SK-N-SH treated with all-trans-retinoic acid at 6 μM for 48 hours (cell line): ENCODE measurements around the gene KCNT2.

ENCODE experiments used
- ATAC-seq: fragments of 200-7000 bp; cut with Tn5 transposase; 3 replicates; pipeline ENCODE4 v1.9.1; 2020; ENCODE audit warnings: mild to moderate bottlenecking, moderate library complexity
- ARNTL ChIP-seq: fragments of 450-650 bp; formaldehyde crosslinking; IDR thresholded peaks from 2 replicates; pipeline ENCODE4 v1.5.0; 2020; ENCODE audit warnings: low read depth, mild to moderate bottlenecking, moderate library complexity, borderline replicate concordance
- BACH2 ChIP-seq: fragments of 250-450 bp; sonication (Bioruptor Pico); IDR thresholded peaks from 2 replicates; pipeline ENCODE4 v1.9.0; 2021; ENCODE audit warnings: mild to moderate bottlenecking, borderline replicate concordance
- CSDC2 ChIP-seq: fragments of 250-450 bp; sonication (Bioruptor Pico); IDR thresholded peaks from 2 replicates; pipeline ENCODE4 v1.5.0; 2020; ENCODE audit warnings: mild to moderate bottlenecking, moderate library complexity
- ISL1 ChIP-seq: fragments of 250-450 bp; sonication (Bioruptor Pico); IDR thresholded peaks from 2 replicates; pipeline ENCODE4 v2.1.2; 2022; ENCODE audit warnings: mild to moderate bottlenecking, moderate library complexity
- OSR1 ChIP-seq: fragments of 250-450 bp; sonication (Bioruptor Pico); IDR thresholded peaks from 2 replicates; pipeline ENCODE4 v1.8.0; 2022; ENCODE audit warnings: moderate library complexity, mild to moderate bottlenecking, inconsistent platforms
- PPARA ChIP-seq: fragments of 250-450 bp; sonication (Bioruptor Pico); IDR thresholded peaks from 2 replicates; pipeline ENCODE4 v1.5.0; 2020; ENCODE audit warnings: mild to moderate bottlenecking, borderline replicate concordance
- RARB ChIP-seq: fragments of 250-450 bp; sonication (Bioruptor Pico); IDR thresholded peaks from 2 replicates; pipeline ENCODE4 v1.8.0; 2021; ENCODE audit warnings: mild to moderate bottlenecking, moderate library complexity
- SNAI2 ChIP-seq: fragments of 250-450 bp; sonication (Bioruptor Pico); IDR thresholded peaks from 2 replicates; pipeline ENCODE4 v1.5.0; 2020; ENCODE audit warnings: mild to moderate bottlenecking, moderate library complexity
- TCF4 ChIP-seq: fragments of 250-450 bp; sonication (Bioruptor Pico); IDR thresholded peaks from 2 replicates; pipeline ENCODE4 v1.8.0; 2021; ENCODE audit warnings: mild to moderate bottlenecking, moderate library complexity, borderline replicate concordance
- TOX ChIP-seq: fragments of 250-450 bp; sonication (Bioruptor Pico); IDR thresholded peaks from 2 replicates; pipeline ENCODE4 v1.8.0; 2021; ENCODE audit warnings: mild to moderate bottlenecking, moderate library complexity, borderline replicate concordance
- ZC3H10 ChIP-seq: fragments of 250-450 bp; sonication (Bioruptor Pico); IDR thresholded peaks from 2 replicates; pipeline ENCODE4 v1.5.1; 2021; ENCODE audit warnings: mild to moderate bottlenecking, moderate library complexity
- ZFP3 ChIP-seq: fragments of 250-450 bp; sonication (Bioruptor Pico); IDR thresholded peaks from 2 replicates; pipeline ENCODE4 v1.5.0; 2020; ENCODE audit warnings: mild to moderate bottlenecking, moderate library complexity
- ZNF565 ChIP-seq: fragments of 450-650 bp; formaldehyde crosslinking; conservative IDR thresholded peaks from 2 replicates; pipeline ENCODE4 v1.5.0; 2020; ENCODE audit warnings: low read depth, mild to moderate bottlenecking, moderate library complexity
- ZNF8 ChIP-seq: fragments of 450-650 bp; formaldehyde crosslinking; IDR thresholded peaks from 2 replicates; pipeline ENCODE4 v1.5.0; 2020; ENCODE audit warnings: mild to moderate bottlenecking, moderate library complexity
- TF ChIP-seq, protein P1 (sequence below): fragments of 250-450 bp; sonication (Bioruptor Pico); IDR thresholded peaks from 2 replicates; pipeline ENCODE4 v1.8.0; 2021; ENCODE audit warnings: low read depth, mild to moderate bottlenecking, moderate library complexity, borderline replicate concordance
- TF ChIP-seq, protein P2 (sequence below): fragments of 250-450 bp; sonication (Bioruptor Pico); IDR thresholded peaks from 2 replicates; pipeline ENCODE4 v1.5.1; 2020; ENCODE audit warnings: low read depth, mild to moderate bottlenecking, moderate library complexity
- TF ChIP-seq, protein P3 (sequence below): fragments of 250-450 bp; sonication (Bioruptor Pico); IDR thresholded peaks from 2 replicates; pipeline ENCODE4 v1.8.0; 2020; ENCODE audit warnings: mild to moderate bottlenecking, moderate library complexity, borderline replicate concordance
- TF ChIP-seq, protein P4 (sequence below): fragments of 250-450 bp; sonication (Bioruptor Pico); IDR thresholded peaks from 2 replicates; pipeline ENCODE4 v1.5.0; 2020; ENCODE audit warnings: mild to moderate bottlenecking, moderate library complexity
- TF ChIP-seq, protein P5 (sequence below): fragments of 250-450 bp; sonication (Bioruptor Pico); IDR thresholded peaks from 2 replicates; pipeline ENCODE4 v1.5.1; 2021; ENCODE audit warnings: mild to moderate bottlenecking, moderate library complexity

The KCNT2 gene

DNA sequence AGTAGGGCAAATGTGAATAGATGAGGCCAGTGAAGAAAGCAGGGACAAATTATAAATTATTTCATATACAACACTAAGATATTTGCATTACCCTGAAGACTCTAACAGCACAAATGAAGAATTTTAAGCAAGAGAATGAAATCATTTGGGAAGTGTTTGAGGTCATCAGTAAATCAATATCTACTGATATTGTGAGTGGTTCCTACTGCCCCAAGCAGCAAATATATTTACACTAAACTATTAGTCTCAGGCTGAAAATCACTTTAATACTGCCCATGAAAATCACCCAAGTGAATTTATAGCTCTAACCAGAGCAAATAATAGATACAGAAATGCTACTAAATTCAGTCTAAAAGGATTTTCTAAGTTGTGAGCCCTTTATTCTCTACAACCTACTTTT is 163.6 kb downstream of the KCNT2 start:
- ATAC-seq: no peak
- TF ChIP-seq, protein P1, sequence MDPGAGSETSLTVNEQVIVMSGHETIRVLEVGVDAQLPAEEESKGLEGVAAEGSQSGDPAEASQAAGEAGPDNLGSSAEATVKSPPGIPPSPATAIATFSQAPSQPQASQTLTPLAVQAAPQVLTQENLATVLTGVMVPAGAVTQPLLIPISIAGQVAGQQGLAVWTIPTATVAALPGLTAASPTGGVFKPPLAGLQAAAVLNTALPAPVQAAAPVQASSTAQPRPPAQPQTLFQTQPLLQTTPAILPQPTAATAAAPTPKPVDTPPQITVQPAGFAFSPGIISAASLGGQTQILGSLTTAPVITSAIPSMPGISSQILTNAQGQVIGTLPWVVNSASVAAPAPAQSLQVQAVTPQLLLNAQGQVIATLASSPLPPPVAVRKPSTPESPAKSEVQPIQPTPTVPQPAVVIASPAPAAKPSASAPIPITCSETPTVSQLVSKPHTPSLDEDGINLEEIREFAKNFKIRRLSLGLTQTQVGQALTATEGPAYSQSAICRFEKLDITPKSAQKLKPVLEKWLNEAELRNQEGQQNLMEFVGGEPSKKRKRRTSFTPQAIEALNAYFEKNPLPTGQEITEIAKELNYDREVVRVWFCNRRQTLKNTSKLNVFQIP (CRISPR knock-in tag): no peak
- TF ChIP-seq TCF4: no peak
- TF ChIP-seq ZC3H10 (CRISPR knock-in tag): no peak
- TF ChIP-seq OSR1 (CRISPR knock-in tag): no peak
- TF ChIP-seq ZNF8 (CRISPR knock-in tag): no peak
- no peak for TF ChIP-seq ARNTL
- TF ChIP-seq PPARA (CRISPR knock-in tag): no peak
- TF ChIP-seq, protein P2, sequence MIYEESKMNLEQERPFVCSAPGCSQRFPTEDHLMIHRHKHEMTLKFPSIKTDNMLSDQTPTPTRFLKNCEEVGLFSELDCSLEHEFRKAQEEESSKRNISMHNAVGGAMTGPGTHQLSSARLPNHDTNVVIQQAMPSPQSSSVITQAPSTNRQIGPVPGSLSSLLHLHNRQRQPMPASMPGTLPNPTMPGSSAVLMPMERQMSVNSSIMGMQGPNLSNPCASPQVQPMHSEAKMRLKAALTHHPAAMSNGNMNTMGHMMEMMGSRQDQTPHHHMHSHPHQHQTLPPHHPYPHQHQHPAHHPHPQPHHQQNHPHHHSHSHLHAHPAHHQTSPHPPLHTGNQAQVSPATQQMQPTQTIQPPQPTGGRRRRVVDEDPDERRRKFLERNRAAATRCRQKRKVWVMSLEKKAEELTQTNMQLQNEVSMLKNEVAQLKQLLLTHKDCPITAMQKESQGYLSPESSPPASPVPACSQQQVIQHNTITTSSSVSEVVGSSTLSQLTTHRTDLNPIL (CRISPR knock-in tag): no peak
- TF ChIP-seq ZNF565 (CRISPR knock-in tag): no peak
- TF ChIP-seq, protein P3, sequence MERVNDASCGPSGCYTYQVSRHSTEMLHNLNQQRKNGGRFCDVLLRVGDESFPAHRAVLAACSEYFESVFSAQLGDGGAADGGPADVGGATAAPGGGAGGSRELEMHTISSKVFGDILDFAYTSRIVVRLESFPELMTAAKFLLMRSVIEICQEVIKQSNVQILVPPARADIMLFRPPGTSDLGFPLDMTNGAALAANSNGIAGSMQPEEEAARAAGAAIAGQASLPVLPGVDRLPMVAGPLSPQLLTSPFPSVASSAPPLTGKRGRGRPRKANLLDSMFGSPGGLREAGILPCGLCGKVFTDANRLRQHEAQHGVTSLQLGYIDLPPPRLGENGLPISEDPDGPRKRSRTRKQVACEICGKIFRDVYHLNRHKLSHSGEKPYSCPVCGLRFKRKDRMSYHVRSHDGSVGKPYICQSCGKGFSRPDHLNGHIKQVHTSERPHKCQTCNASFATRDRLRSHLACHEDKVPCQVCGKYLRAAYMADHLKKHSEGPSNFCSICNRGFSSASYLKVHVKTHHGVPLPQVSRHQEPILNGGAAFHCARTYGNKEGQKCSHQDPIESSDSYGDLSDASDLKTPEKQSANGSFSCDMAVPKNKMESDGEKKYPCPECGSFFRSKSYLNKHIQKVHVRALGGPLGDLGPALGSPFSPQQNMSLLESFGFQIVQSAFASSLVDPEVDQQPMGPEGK: no peak
- TF ChIP-seq ISL1: no peak
- no peak for TF ChIP-seq TOX (CRISPR knock-in tag)
- no peak for TF ChIP-seq SNAI2 (CRISPR knock-in tag)
- TF ChIP-seq, protein P4, sequence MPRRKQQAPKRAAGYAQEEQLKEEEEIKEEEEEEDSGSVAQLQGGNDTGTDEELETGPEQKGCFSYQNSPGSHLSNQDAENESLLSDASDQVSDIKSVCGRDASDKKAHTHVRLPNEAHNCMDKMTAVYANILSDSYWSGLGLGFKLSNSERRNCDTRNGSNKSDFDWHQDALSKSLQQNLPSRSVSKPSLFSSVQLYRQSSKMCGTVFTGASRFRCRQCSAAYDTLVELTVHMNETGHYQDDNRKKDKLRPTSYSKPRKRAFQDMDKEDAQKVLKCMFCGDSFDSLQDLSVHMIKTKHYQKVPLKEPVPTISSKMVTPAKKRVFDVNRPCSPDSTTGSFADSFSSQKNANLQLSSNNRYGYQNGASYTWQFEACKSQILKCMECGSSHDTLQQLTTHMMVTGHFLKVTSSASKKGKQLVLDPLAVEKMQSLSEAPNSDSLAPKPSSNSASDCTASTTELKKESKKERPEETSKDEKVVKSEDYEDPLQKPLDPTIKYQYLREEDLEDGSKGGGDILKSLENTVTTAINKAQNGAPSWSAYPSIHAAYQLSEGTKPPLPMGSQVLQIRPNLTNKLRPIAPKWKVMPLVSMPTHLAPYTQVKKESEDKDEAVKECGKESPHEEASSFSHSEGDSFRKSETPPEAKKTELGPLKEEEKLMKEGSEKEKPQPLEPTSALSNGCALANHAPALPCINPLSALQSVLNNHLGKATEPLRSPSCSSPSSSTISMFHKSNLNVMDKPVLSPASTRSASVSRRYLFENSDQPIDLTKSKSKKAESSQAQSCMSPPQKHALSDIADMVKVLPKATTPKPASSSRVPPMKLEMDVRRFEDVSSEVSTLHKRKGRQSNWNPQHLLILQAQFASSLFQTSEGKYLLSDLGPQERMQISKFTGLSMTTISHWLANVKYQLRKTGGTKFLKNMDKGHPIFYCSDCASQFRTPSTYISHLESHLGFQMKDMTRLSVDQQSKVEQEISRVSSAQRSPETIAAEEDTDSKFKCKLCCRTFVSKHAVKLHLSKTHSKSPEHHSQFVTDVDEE (CRISPR knock-in tag): no peak
- no peak for TF ChIP-seq BACH2
- no peak for TF ChIP-seq RARB (CRISPR knock-in tag)
- TF ChIP-seq CSDC2 (CRISPR knock-in tag): no peak
- TF ChIP-seq, protein P5, sequence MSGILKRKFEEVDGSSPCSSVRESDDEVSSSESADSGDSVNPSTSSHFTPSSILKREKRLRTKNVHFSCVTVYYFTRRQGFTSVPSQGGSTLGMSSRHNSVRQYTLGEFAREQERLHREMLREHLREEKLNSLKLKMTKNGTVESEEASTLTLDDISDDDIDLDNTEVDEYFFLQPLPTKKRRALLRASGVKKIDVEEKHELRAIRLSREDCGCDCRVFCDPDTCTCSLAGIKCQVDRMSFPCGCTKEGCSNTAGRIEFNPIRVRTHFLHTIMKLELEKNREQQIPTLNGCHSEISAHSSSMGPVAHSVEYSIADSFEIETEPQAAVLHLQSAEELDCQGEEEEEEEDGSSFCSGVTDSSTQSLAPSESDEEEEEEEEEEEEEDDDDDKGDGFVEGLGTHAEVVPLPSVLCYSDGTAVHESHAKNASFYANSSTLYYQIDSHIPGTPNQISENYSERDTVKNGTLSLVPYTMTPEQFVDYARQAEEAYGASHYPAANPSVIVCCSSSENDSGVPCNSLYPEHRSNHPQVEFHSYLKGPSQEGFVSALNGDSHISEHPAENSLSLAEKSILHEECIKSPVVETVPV (CRISPR knock-in tag): no peak
- TF ChIP-seq, all 23 proteins: peak for 0

DNA sequence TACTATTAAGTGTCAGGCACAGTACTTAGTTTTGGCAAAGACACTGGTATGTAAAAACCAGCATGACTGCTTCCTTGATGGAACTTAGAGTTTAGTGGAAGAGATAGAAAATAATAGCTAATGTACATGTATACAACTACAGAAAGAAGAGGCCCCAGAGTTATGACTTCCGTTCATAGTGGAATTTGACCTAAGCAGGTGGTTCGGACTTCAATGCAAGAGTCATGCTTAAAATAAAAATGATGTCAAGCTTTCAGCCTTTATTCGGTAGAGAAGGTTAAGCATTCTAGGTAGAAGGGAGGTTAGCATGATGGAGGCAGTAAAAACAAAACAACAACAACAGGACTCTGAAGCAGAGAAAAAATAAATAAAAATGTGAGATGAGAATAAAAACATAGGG is 165.9 kb downstream of the KCNT2 start:
- ATAC-seq: no peak
- TF ChIP-seq, protein P4 (CRISPR knock-in tag): no peak
- TF ChIP-seq, protein P2 (CRISPR knock-in tag): no peak
- TF ChIP-seq TOX (CRISPR knock-in tag) (no peak), TCF4 (no peak), ZFP3 (CRISPR knock-in tag) (no peak), ARNTL (no peak)
